SK-N-SH (cell line): ENCODE data around the gene RBM33. TPM values are rescaled to one million over a fixed set of nuclear protein-coding genes. Genes with fewer than 3 reads are reported as not detected.

Experiments used
- CTCF ChIA-PET: fragments of 300-600, 350-600 bp; formaldehyde crosslinking; extraction: SDS; loops from one replicate; lab custom pipeline; 2021; lab: Yijun Ruan, JAX
- POLR2A ChIA-PET: fragments of 350-600 bp; sonication (Branson Sonifier 250); formaldehyde crosslinking; extraction: SDS; loops from one replicate; lab custom pipeline; 2020; ENCODE audit warnings: antibody characterized with exemption, inconsistent platforms; lab: Yijun Ruan, JAX
- DNase-seq: peaks from one replicate; pipeline ENCODE4 v3.0.0; 2012
- H2AFZ ChIP-seq: fragments of 200-600 bp; sonication (generic); 2 replicates; pipeline ENCODE4 v1.8.1; 2016; ENCODE audit warnings: antibody characterized with exemption, mild to moderate bottlenecking, low read depth
- H3F3A ChIP-seq: fragments of 200-600 bp; sonication (generic); replicated peaks from 2 replicates; pipeline ENCODE3; 2016; ENCODE audit warnings: antibody characterized with exemption, mild to moderate bottlenecking; ENCODE audit not compliant: insufficient read depth
- H3K27ac ChIP-seq, 2 experiments: fragments of 200-500 bp in 1 of 2; fragments of 200-600 bp in 1 of 2; sonication (Bioruptor generic) in 1 of 2; sonication (generic), shearing (Covaris generic) in 1 of 2; 2 replicates each; pipeline versions ENCODE4 v1.5.1 to v1.6.1; 2014 to 2016; ENCODE audit warnings: low read depth in 2 of 2, inconsistent platforms in 1 of 2, low read length in 1 of 2, mild to moderate bottlenecking in 1 of 2, mixed read lengths in 1 of 2
- H3K27me3 ChIP-seq: fragments of 200-600 bp; sonication (generic), shearing (Covaris generic); 2 replicates; pipeline ENCODE4 v1.6.1; 2016; ENCODE audit warnings: mixed run types; ENCODE audit not compliant: insufficient read depth
- H3K36me3 ChIP-seq, 2 experiments: fragments of 200-500 bp in 1 of 2; fragments of 200-600 bp in 1 of 2; sonication (Bioruptor generic) in 1 of 2; sonication (generic) in 1 of 2; replicated peaks in 1 of 2; 2 replicates each; pipeline versions ENCODE3 to v1.5.1; 2014 to 2016; ENCODE audit warnings: low read length in 1 of 2, mild to moderate bottlenecking in 1 of 2; ENCODE audit not compliant: insufficient read depth in 2 of 2, control insufficient read depth in 1 of 2
- H3K4me1 ChIP-seq, 2 experiments: fragments of 200-500 bp in 1 of 2; fragments of 200-600 bp in 1 of 2; sonication (Bioruptor generic) in 1 of 2; sonication (generic), shearing (Covaris generic) in 1 of 2; 2 replicates each; pipeline versions ENCODE4 v1.5.1 to v1.6.1; 2014 to 2016; ENCODE audit warnings: low read depth in 1 of 2, low read length in 1 of 2, mixed run types in 1 of 2; ENCODE audit not compliant: insufficient read depth in 2 of 2, control insufficient read depth in 1 of 2
- H3K4me2 ChIP-seq: fragments of 200-600 bp; sonication (generic), shearing (Covaris generic); 2 replicates; pipeline ENCODE4 v1.6.1; 2017; ENCODE audit warnings: mixed run types
- H3K4me3 ChIP-seq, 2 experiments: fragments of 200-500 bp in 1 of 2; fragments of 200-600 bp in 1 of 2; sonication (Bioruptor generic) in 1 of 2; sonication (generic), shearing (Covaris generic) in 1 of 2; 2 replicates each; pipeline versions ENCODE4 v1.5.1 to v1.8.1; 2014 to 2016; ENCODE audit warnings: low read depth in 2 of 2, inconsistent platforms in 1 of 2, low read length in 1 of 2, mild to moderate bottlenecking in 1 of 2, mixed read lengths in 1 of 2, moderate library complexity in 1 of 2
- H3K79me2 ChIP-seq: fragments of 200-600 bp; sonication (generic); 2 replicates; pipeline ENCODE4 v1.8.1; 2017; ENCODE audit warnings: mild to moderate bottlenecking; ENCODE audit not compliant: insufficient read depth
- H3K9ac ChIP-seq: fragments of 200-600 bp; sonication (generic); 2 replicates; pipeline ENCODE4 v1.6.1; 2017; ENCODE audit warnings: mixed run types
- H3K9me2 ChIP-seq: fragments of 200-600 bp; sonication (generic); 2 replicates; pipeline ENCODE4 v1.6.1; 2017; ENCODE audit warnings: mixed run types
- H3K9me3 ChIP-seq: fragments of 200-600 bp; sonication (generic); 2 replicates; pipeline ENCODE4 v1.6.1; 2017; ENCODE audit warnings: mixed run types, mild to moderate bottlenecking, moderate library complexity
- H4K20me1 ChIP-seq: fragments of 200-600 bp; sonication (generic); 2 replicates; pipeline ENCODE4 v1.6.1; 2017; ENCODE audit warnings: mild to moderate bottlenecking, mixed run types; ENCODE audit not compliant: insufficient read depth
- CHD2 ChIP-seq: fragments of 150-350 bp; IDR thresholded peaks from 2 replicates; pipeline ENCODE4 v1.6.1; 2018; ENCODE audit warnings: low read length; ENCODE audit not compliant: partially characterized antibody
- FOXJ3 ChIP-seq: sonication (generic); formaldehyde crosslinking; IDR thresholded peaks from 2 replicates; pipeline ENCODE4 v1.5.1; 2020; ENCODE audit warnings: mild to moderate bottlenecking, missing genetic modification reagents
- GABPA ChIP-seq: IDR thresholded peaks from 2 replicates; pipeline ENCODE4 v1.4.0; 2012; ENCODE audit warnings: low read depth, mild to moderate bottlenecking
- GATA2 ChIP-seq: sonication (generic); formaldehyde crosslinking; IDR thresholded peaks from 2 replicates; pipeline ENCODE4 v1.5.0; 2020; ENCODE audit warnings: mild to moderate bottlenecking, missing genetic modification reagents
- IRF3 ChIP-seq: fragments of 150-350 bp; IDR thresholded peaks from 2 replicates; pipeline ENCODE4 v1.6.1; 2016; ENCODE audit warnings: mild to moderate bottlenecking, low read depth, low read length
- JUND ChIP-seq: IDR thresholded peaks from 2 replicates; pipeline ENCODE4 v1.4.0; 2012
- MXI1 ChIP-seq: IDR thresholded peaks from 2 replicates; pipeline ENCODE4 v1.6.1; 2012; ENCODE audit warnings: mild to moderate bottlenecking, low read depth, low read length, improper control_type of control experiment
- PBX3 ChIP-seq: IDR thresholded peaks from 2 replicates; pipeline ENCODE4; 2012
- POLR2AphosphoS5 ChIP-seq: IDR thresholded peaks from 2 replicates; pipeline ENCODE4 v1.6.1; 2012; ENCODE audit warnings: low read depth, low read length
- RAD21 ChIP-seq: IDR thresholded peaks from 2 replicates; pipeline ENCODE4 v1.6.1; 2012; ENCODE audit warnings: mild to moderate bottlenecking, low read length
- RCOR1 ChIP-seq: fragments of 150-350 bp; IDR thresholded peaks from 2 replicates; pipeline ENCODE4 v1.6.1; 2017; ENCODE audit warnings: antibody characterized with exemption, low read length
- REST ChIP-seq: IDR thresholded peaks from 2 replicates; pipeline ENCODE4 v1.6.1; 2012; ENCODE audit warnings: mild to moderate bottlenecking, low read depth, low read length, moderate library complexity
- RFX5 ChIP-seq: IDR thresholded peaks from 2 replicates; pipeline ENCODE4 v1.6.1; 2012; ENCODE audit warnings: mild to moderate bottlenecking, improper control_type of control experiment, low read length
- RXRA ChIP-seq: IDR thresholded peaks from 2 replicates; pipeline ENCODE4 v1.4.0; 2012; ENCODE audit warnings: low read depth, mild to moderate bottlenecking, borderline replicate concordance
- SIN3A ChIP-seq: IDR thresholded peaks from 2 replicates; pipeline ENCODE4 v1.6.1; 2012; ENCODE audit warnings: low read depth, mild to moderate bottlenecking, low read length, moderate library complexity, borderline replicate concordance
- TAF1 ChIP-seq: IDR thresholded peaks from 2 replicates; pipeline ENCODE4 v1.6.1; 2012; ENCODE audit warnings: low read depth, mild to moderate bottlenecking, low read length, moderate library complexity, borderline replicate concordance
- TCF12 ChIP-seq: IDR thresholded peaks from 2 replicates; pipeline ENCODE4 v1.4.0; 2012
- TEAD4 ChIP-seq: IDR thresholded peaks from 2 replicates; pipeline ENCODE4 v1.4.0; 2012; ENCODE audit warnings: mild to moderate bottlenecking, borderline replicate concordance; ENCODE audit not compliant: insufficient read depth
- USF1 ChIP-seq: IDR thresholded peaks from 2 replicates; pipeline ENCODE4 v1.4.0; 2012; ENCODE audit warnings: low read depth, borderline replicate concordance
- USF2 ChIP-seq: fragments of 150-350 bp; IDR thresholded peaks from 2 replicates; pipeline ENCODE4 v1.6.1; 2017; ENCODE audit warnings: antibody characterized with exemption, low read length, low read depth, borderline replicate concordance
- WGBS: methylation state at CpG from one replicate; pipeline ENCODE4 v1.1.6; 2017; ENCODE audit warnings: low lambda C conversion rate; 5-methylcytosine and 5-hydroxymethylcytosine counted together
- polyA plus RNA-seq, 3 experiments: library from polyadenylated mRNA; depleted of rRNA; stranded (reverse); fragments of >200 nt; gene quantifications; 2 replicates each; pipeline ENCODE4 v1.2.3, GENCODE V29; 2012

Gene RBM33
- polyA plus RNA-seq, 1 of the 3 experiments (the other 2 are of a cell fraction) = 13.8 TPM

GRCh38 chr7:155792315-155792960 lies 148.0 kb downstream of the RBM33 start:
- ChIA-PET CTCF (no interaction called here), POLR2A (no interaction called here)
- no peaks in the 10 kb centered on the region for H3K9me3 ChIP-seq
- H3F3A ChIP-seq = peaks cover 5% of the 10 kb centered on the region
- H3K4me2 ChIP-seq = no peak overlapping the region
- peak; percentile 43 for DNase-seq
- no peaks in the 10 kb centered on the region for H3K36me3 ChIP-seq
- WGBS = 74% methylated on average over 14 of the region's 14 CpGs
- H3K9ac ChIP-seq = no peak overlapping the region
- H4K20me1 ChIP-seq = no peaks in the 10 kb centered on the region
- H3K9me2 ChIP-seq = no peaks in the 10 kb centered on the region
- peaks cover 0 to 2% of the 10 kb centered on the region in 2 experiments; a peak in 1 of 4 replicates for H3K4me1 ChIP-seq
- H3K4me3 ChIP-seq = no peak overlapping the region
- H3K27me3 ChIP-seq = peaks cover 19% of the 10 kb centered on the region; the same call in 1 of the 2 replicates
- no peak overlapping the region for H3K27ac ChIP-seq
- H2AFZ ChIP-seq = no peak overlapping the region
- TF ChIP-seq REST (no peak), TEAD4 (no peak), MXI1 (no peak), GABPA (no peak), POLR2AphosphoS5 (no peak), TAF1 (no peak), RFX5 (no peak), GATA2 (CRISPR knock-in tag) (no peak), USF1 (no peak), TCF12 (no peak), RAD21 (no peak), USF2 (no peak), CHD2 (no peak), IRF3 (no peak), FOXJ3 (CRISPR knock-in tag) (no peak), JUND (no peak), RXRA (no peak), RCOR1 (no peak), PBX3 (no peak), SIN3A (no peak)
- H3K79me2 ChIP-seq = no peaks in the 10 kb centered on the region
